GM21360 (cell line): ENCODE results near the gene TXNIP.

Experiments used
- ATAC-seq: cut with Tn5 transposase; IDR thresholded peaks from one replicate; pipeline ENCODE4 v1.9.1; 2021; ENCODE audit warnings: mild to moderate bottlenecking, moderate library complexity; ENCODE audit not compliant: unreplicated experiment

TXNIP gene

GRCh38 chr1:146012703-146013558 lies 16.6 kb upstream of the TXNIP start:
- no peak for ATAC-seq

- no peak for ATAC-seq
Measured at GRCh38 chr1:146010126-146010738, 13.9 kb upstream of the TXNIP start.

- no peak for ATAC-seq
Measured at GRCh38 chr1:146007489-146008133, 11.2 kb upstream of the TXNIP start.

DNA sequence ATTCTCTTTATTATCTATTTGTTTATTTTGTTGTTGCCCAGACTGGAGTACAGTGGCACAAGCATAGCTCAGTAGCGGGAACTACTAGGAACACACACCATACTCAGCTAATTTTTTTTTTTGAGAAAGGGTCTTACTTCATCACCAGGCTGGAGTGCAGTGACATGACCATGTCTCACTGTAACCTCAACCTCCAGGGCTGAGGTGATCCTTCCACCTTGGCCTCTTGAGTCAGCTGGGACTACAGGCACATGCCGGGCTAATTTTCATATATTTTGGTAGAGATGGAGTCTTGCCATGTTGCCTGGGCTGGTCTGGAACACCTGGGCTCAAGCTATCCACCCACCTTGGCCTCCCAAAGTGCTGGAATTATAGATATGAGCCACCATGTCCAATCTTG lies 5.3 kb upstream of the TXNIP start:
- ATAC-seq, result no peak

DNA sequence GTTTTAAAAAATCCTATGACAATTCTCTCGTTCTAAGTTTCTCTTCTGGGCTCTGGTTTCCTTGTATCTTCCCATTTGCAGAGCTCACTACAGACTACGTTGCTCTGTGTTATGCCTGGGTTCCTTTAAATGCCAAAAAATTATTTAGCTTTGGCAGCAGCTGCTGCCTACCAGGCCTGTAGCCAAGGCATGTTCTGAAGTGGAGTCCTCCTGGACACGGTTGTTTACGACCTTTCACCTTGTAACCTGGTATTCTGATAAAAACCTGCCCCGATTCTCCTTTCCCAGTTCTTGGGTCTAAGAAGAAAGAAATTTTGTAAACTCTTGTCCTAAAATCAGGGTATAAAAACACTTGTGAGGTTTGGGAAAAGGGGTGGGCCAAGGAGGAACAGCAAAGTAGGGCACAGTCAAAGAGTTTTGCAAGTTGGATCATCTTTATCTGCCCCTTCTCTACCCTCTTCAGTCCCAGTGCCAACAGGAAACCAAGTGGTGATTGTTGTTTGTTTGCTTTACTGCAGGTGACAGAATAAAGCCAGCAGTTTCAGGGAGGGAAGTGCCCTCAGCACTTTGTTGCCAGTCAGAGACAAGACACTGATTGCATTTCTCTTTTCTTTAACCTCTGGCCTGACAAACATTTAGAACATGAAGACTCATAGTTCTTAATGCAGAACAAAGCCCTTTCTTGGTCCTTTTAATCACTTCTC lies 3.1 kb upstream of the TXNIP start:
- ATAC-seq, result no peak

DNA sequence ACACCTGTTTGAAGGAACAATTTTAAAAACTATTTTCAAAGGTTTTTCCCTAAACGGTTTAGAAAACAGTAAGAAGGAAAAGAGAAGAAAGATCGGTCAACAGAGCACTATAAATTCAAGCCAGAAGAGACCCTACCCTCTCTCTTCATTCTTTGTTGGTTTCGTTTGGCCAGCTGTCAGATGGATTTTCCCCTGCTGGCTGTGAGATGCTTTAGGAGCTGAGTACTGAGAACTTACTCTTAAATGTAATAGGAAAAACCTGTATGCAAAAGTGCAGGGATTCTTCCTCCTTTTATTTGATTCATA lies 1.3 kb upstream of the TXNIP start:
- no peak for ATAC-seq

DNA sequence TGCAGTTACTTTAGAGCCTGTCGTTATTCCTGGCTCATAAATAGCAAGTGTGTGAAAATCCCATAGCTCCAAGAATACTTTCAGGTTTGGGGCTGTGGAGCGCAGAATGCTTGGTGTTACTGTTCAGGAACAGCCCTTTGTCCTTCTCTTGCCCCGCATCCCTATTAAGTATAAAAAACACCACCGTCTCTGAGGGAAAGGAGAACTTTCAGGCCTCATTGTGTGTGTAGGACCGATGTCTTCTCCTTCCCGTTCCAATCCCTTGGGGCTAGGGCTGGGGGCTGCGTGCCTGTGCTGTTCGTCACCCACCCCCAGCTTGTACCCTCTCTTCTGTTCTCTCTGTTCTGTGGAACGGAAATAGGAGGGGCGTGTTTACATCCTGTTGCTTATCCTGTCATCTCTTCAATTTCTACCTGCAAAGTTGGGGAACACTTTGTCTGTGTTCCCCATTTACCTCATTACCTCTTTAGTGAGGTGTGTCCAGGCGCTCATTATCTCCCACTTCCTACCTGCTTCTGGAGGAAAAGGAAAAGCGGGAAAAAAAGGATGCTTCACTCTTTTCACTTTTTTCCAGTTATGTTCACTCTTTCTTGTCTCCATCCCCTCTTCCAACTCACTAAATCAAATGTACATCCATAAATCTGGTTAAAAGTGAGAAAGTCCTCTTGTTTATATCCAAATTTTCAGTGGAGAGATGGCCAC lies 788 bp upstream of the TXNIP start:
- ATAC-seq, result peak; percentile 16

- no peak for ATAC-seq
Measured at GRCh38 chr1:145995964-145996432, 381 bp downstream of the TXNIP start.

DNA sequence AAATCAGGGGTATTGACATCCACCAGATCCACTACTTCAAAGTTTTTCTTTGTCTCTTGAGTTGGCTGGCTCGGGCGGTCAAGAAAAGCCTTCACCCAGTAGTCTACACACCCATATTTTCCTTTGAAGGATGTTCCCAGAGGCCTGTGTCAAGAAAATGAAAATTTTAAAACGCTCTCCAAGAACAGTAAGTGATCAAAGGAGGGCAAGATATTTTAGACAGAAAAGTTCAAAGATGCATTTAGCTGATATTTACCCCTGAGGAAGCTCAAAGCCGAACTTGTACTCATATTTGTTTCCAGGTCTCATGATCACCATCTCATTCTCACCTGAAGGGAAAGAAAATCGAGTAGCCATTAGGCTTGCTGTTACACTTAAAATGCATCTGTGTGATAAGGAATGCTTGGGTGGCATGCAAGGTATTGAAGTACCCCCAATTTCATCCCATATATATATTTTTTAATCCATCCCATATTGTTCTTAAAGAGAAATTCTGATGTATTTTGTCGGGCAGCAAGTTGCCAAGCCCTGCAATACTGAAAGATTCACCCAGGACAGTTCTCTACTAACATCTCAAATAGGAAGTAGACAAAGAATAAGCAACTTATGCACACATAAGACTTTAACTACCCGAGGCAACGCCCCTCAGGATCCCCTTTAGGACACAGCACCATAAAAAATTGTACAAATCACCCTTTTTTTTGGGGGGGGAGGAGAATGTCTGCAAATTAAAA lies 1.1 kb downstream of the TXNIP start:
- no peak for ATAC-seq

- ATAC-seq, result no peak
Measured at GRCh38 chr1:145994391-145995120, 1.8 kb downstream of the TXNIP start.

DNA sequence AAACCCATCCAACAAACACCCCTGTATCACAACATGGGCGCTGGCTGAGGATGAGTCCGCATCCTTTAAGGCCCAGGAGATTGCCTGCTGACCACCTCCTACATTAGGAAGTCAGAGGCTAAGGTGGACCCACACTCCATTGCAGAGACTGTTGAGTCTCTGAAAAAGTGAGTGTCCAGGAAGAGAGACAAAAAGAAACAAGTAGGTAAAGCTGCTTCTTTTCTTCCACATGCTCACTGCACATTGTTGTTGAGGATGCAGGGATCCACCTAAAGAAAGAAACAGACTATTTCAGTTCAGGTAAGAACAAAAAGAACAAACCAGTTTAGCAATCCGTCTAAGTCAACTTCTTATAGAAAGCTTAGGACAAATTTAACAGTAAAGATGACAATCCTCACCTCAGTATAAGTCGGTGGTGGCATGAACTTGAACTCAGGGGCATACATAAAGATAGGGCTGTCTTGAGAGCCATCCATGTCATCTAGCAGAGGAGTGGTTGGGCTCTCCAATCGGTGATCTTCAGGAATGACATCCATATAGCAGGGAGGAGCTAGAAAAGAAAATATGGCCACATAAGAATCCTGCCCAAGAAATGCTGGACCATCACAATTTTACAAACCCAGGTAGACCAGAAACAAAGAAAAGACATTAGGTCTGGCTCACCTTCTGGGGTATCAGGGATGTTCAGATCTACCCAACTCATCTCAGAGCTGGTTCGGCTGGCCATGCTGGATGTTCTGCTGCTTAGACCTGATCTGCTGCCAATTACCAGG lies 2.6 kb downstream of the TXNIP start:
- no peak for ATAC-seq

- ATAC-seq, result no peak
Measured at GRCh38 chr1:145992958-145993617, 3.3 kb downstream of the TXNIP start.

GRCh38 chr1:145992502-145992936 lies 3.9 kb downstream of the TXNIP start:
- ATAC-seq, result no peak

GRCh38 chr1:145991735-145992412 lies 4.5 kb downstream of the TXNIP start:
- ATAC-seq, result no peak

DNA sequence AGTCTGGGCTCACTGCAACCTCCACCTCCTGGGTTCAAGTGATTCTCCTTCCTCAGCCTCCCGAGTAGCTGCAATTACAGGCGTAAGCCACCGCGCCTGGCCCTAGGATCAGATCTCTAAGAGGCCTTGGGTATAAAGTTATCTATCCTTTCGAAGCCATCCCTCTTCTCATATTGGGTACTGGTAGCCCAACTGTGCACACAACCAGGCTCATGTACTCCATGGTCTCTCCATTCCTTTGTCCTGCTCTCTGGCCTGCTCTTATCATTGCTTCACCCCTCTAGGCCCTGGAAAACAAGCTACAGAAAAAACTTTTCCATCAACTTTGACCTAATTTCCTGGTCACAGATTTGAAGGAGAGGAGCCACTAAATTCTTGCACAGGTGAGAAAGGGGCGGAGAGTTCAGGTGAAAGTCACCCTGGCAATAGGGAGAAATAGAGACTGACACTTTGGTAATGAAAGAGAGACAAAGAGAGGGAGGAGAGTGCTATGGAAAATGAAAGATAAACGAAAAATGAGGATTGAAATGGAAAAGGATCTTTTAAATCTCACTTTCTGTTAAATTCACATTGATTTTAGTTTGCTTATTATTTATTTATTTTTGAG lies 6.0 kb downstream of the TXNIP start:
- no peak for ATAC-seq

DNA sequence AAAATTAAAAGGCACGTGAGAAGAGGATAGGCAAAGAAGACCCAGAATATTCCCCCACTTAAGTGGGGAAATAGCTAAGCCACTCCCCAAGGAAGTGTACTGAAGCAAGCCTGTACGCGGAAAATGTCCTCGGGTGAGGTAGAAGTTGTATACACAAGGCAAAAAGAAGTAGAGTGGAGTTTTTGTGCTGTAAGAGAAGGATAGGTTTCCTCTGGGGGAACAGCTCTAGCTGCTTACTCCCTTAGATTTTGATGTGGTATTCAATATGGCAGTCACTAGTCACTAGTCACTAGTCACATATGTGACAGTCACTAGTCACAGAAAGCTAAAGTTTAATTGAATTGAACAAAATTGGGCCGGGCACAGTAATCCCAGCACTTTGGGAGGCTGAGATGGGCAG lies 7.6 kb downstream of the TXNIP start:
- ATAC-seq, result no peak

DNA sequence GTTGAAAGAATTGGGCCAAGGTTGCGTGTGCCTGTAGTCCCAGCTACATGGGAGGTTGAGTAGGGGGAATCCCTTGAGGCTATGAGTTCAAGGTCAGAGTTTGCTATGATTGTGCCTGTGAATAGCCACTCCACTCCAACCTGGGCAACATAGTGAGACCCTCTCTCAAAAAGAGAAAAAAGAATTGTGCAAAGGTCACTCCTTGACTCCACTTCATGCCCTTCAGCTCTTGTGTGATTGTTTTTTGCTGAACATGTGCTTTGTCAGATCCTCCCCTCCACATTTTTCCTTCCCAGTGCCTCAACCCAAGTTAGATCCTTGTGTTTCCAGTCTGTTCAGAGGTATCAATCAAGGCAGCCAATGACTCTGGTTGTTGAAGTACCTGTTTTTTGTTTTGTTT lies 8.5 kb downstream of the TXNIP start:
- no peak for ATAC-seq
